AG10803 (cell line): ENCODE results near the gene CYP26B1.

Experiments used
- DNase-seq: peaks from one replicate; pipeline ENCODE4 v3.0.0; 2010; ENCODE audit warnings: low read depth
- H3K4me3 ChIP-seq: 2 replicates; pipeline ENCODE4 v1.5.1; 2011; ENCODE audit warnings: mild to moderate bottlenecking, low read length, control low read depth
- TF ChIP-seq, protein P1 (sequence below): conservative IDR thresholded peaks from 2 replicates; pipeline ENCODE4 v1.5.1; 2011; ENCODE audit warnings: mild to moderate bottlenecking, low read length, control low read depth, inconsistent platforms

CYP26B1 gene

GRCh38 chr2:72082021-72082601 lies 65.6 kb downstream of the CYP26B1 start:
- DNase-seq, result peak; percentile 65
- no peak overlapping the region for H3K4me3 ChIP-seq
- TF ChIP-seq, protein P1, sequence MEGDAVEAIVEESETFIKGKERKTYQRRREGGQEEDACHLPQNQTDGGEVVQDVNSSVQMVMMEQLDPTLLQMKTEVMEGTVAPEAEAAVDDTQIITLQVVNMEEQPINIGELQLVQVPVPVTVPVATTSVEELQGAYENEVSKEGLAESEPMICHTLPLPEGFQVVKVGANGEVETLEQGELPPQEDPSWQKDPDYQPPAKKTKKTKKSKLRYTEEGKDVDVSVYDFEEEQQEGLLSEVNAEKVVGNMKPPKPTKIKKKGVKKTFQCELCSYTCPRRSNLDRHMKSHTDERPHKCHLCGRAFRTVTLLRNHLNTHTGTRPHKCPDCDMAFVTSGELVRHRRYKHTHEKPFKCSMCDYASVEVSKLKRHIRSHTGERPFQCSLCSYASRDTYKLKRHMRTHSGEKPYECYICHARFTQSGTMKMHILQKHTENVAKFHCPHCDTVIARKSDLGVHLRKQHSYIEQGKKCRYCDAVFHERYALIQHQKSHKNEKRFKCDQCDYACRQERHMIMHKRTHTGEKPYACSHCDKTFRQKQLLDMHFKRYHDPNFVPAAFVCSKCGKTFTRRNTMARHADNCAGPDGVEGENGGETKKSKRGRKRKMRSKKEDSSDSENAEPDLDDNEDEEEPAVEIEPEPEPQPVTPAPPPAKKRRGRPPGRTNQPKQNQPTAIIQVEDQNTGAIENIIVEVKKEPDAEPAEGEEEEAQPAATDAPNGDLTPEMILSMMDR, result no peak

GRCh38 chr2:72081451-72081850 lies 66.2 kb downstream of the CYP26B1 start:
- TF ChIP-seq, protein P1, result no peak
- no peak overlapping the region for H3K4me3 ChIP-seq
- DNase-seq, result peak; percentile 52

DNA sequence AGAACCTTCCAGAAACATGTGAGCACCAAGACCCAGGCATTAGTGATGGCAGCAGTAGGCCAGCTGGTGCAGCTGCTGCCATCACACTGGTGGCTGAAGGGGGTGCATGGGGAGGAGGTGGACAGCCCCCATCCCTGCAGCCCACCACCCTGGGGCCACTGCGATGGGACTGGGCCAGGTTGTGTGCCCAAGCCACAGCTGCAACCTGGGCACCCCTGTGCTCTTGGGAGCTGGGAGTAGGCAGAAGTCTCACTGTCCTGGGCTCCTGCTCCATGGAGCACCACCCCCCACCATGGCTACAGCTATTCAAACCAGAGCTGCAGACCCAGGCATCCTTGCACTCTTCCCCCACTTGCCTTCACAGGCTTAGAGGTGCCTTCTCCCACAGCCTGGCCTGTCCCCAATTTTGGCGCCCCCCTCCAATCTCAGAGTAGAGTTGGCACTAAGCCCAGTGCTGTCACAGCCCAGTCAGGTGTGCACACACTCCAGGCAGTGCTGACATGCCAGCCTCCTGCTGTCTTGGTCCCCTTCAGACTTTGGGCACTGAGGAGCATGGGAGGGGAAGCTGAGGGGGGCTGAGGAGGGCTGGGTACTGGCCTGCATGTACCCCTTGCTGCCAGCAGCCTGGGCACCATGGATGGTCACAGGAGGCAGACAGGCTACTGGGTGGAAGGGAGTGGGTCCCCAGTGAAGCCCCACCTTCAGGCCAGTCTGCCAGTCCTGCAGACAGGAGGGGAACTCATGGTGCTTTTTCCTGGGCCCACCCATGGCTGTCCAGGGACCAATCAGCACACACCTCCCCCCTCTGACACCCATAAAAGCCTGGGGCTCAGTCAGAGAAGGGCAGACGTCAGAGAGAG lies 67.1 kb downstream of the CYP26B1 start:
- no peak for DNase-seq
- TF ChIP-seq, protein P1, result no peak
- no peak overlapping the region for H3K4me3 ChIP-seq
